Measurements from ENCODE around the gene TNIK.

GRCh38 chr3:171072432-171072831 is 387.8 kb downstream of the TNIK start:
- no peak for TF ChIP-seq POLR2AphosphoS5 (IDR thresholded peaks at IDR 0.05; ENCODE audit: low read depth, low read length)
- TF ChIP-seq POLR2A (IDR thresholded peaks at IDR 0.05; ENCODE audit: low read depth, low read length): no peak
- peak; percentile 74 for TF ChIP-seq SPI1 (IDR thresholded peaks at IDR 0.05; ENCODE audit: low read depth, low read length)

Measured in GM12891 (cell line).